OCI-LY3 (cell line): ENCODE results near the gene LSM14B.

Source experiments
- CTCF ChIP-seq: fragments of 200-600, 300-600 bp; sonication (generic); IDR thresholded peaks from 2 replicates; pipeline ENCODE4 v1.5.1; 2014; ENCODE audit warnings: antibody characterized with exemption, low read length, low read depth
- EZH2phosphoT487 ChIP-seq: fragments of 200-600 bp; shearing (Covaris generic); IDR thresholded peaks from 2 replicates; pipeline ENCODE4 v1.6.1; 2018; ENCODE audit warnings: antibody characterized with exemption, mixed run types, low read depth

GRCh38 chr20:62087632-62088031 lies 34.6 kb upstream of the LSM14B start:
- no peak for TF ChIP-seq CTCF
- TF ChIP-seq EZH2phosphoT487, result no peak
